ENCODE results near the gene MTF2.
"Not testable (repeated sequence)": the region's sequence is repeated elsewhere in the genome, so short reads cannot be mapped to it uniquely, and the experiment has no call there.

Gene MTF2

DNA sequence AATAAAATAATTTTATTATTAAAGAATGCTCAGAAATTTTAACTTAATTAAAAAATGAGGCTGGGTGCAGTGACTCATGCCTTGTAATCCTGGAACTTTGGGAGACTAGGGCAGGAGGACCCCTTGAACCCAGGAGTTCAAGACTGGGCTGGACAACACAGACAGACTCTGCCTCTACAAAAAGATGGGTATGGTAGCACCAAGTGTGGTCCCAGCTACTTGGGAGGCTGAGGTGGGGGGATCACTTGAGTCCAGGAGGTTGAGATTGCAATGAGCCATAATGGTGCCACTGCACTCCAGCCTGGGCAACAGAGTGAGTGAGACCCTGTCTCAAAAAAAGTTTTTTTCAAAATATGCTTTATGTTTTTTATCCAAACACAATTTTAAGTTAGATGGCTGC, 75.8 kb downstream of the MTF2 start:
- no peak for DNase-seq (ENCODE audit: low spot score)
- TF ChIP-seq, protein P1, sequence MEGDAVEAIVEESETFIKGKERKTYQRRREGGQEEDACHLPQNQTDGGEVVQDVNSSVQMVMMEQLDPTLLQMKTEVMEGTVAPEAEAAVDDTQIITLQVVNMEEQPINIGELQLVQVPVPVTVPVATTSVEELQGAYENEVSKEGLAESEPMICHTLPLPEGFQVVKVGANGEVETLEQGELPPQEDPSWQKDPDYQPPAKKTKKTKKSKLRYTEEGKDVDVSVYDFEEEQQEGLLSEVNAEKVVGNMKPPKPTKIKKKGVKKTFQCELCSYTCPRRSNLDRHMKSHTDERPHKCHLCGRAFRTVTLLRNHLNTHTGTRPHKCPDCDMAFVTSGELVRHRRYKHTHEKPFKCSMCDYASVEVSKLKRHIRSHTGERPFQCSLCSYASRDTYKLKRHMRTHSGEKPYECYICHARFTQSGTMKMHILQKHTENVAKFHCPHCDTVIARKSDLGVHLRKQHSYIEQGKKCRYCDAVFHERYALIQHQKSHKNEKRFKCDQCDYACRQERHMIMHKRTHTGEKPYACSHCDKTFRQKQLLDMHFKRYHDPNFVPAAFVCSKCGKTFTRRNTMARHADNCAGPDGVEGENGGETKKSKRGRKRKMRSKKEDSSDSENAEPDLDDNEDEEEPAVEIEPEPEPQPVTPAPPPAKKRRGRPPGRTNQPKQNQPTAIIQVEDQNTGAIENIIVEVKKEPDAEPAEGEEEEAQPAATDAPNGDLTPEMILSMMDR (IDR thresholded peaks at IDR 0.05; ENCODE audit: borderline replicate concordance, control extremely low read depth, extremely low read depth, insufficient read depth, missing control alignments), result no peak
- in situ Hi-C loops (cut with MboI; ENCODE audit: low sequenced_read_pairs, unreplicated experiment), result no loop called here

DNA sequence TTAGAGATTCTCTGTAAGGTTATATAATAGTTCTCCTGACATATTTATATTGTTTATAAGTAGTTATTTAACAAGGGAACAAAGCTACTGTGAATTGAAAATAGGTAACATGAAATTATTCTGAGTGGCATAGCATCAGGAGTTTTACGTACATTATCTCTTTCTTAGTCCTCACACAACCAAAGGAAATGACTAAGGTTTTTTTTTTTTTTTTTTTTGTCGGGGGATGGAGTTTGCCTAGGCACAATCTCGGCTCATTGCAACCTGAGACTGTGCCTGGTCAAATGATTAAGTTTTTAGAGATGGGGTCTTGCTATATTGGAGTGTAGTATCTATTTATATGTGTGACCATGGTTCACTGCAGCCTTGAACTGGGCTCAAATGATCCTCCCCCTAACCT, 76.3 kb downstream of the MTF2 start:
- DNase-seq (ENCODE audit: low spot score), result no peak

DNA sequence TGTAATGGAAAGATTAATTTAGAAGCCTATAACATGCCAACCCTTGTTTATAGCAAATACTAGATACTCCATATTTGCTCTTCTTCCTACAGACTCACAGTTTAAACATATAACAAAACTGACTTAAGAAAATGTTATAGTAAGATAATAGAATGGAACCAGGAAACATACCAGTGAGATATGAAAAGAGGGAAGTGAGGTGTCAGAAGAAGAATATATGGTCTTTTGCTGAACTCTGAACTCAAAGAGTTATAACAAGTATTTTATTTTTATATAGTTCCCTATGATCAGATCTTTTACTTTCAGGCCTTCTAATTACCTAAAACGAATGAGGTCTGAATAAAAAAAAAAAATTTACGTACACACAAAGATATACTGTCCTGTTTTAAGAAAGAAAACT, 80.3 kb downstream of the MTF2 start:
- TF ChIP-seq, protein P1 (IDR thresholded peaks at IDR 0.05; ENCODE audit: borderline replicate concordance, control extremely low read depth, extremely low read depth, insufficient read depth, missing control alignments), result no peak
- DNase-seq (ENCODE audit: low spot score), result no peak
- in situ Hi-C loops (cut with MboI; ENCODE audit: low sequenced_read_pairs, unreplicated experiment), result no loop called here

More for the DNA sequence above, 76.3 kb downstream of the MTF2 start:
- TF ChIP-seq, protein P1 (IDR thresholded peaks at IDR 0.05; ENCODE audit: borderline replicate concordance, control extremely low read depth, extremely low read depth, insufficient read depth, missing control alignments), result no peak
- in situ Hi-C loops (cut with MboI; ENCODE audit: low sequenced_read_pairs, unreplicated experiment), result no loop called here

DNA sequence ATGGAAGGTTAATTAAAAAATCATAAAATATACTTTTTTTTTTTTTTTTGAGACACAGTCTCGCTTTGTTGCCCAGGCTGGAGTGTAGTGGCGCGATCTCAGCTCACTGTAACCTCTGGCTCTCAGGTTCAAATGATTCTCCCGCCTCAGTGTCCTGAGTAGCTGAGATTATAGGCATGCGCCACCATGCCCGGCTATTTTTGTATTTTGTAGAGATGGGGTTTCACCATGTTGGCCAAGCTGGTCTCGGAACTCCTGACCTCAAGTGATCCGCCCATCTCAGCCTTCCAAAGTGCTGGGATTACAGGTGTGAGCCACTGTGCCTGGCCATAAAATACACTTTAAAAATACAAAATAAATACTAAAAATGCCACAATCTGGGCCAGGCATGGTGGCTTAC, 84.2 kb downstream of the MTF2 start:
- in situ Hi-C loops (cut with MboI; ENCODE audit: low sequenced_read_pairs, unreplicated experiment); DNase-seq (ENCODE audit: low spot score): not testable (repeated sequence)

DNA sequence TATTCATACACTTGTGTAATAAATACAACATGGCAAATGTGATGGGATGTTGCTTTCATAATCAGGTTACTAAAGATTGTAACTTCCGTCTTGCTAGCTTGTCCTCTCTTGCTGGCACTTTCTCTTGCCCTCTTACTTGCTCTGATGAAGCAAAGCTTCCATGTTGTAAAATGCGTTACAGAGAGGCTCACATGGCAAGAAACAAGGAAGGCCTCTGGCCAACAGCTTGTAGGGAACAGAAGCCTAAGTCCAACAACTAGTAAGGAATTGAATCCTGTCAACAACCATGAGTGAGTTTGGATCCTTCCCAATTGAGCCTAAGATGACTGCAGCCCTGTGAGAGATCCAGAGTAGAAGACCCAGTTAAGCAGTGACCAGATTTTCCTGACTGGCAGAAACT, 85.7 kb downstream of the MTF2 start:
- TF ChIP-seq, protein P1 (IDR thresholded peaks at IDR 0.05; ENCODE audit: borderline replicate concordance, control extremely low read depth, extremely low read depth, insufficient read depth, missing control alignments), result no peak
- no peak for DNase-seq (ENCODE audit: low spot score)
- in situ Hi-C loops (cut with MboI; ENCODE audit: low sequenced_read_pairs, unreplicated experiment), result no loop called here

DNA sequence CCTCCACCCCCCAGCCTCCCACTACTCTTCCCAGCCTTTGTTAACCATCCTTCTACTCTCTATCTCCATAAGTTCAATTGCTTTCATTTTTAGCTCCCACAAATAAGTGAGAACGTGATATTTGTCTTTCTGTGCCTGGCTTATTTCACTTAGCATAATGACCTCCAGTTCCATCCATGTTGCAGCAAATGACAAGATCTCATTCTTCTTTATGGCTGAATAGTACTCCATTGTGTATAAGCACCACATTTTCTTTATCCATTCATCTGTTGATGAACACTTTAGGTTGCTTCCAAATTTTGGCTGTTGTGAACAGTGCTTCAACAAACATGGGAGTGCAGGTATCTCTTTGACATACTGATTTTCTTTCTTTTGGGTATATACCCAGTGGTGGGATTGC, 86.8 kb downstream of the MTF2 start:
- DNase-seq (ENCODE audit: low spot score); in situ Hi-C loops (cut with MboI; ENCODE audit: low sequenced_read_pairs, unreplicated experiment): not testable (repeated sequence)

DNA sequence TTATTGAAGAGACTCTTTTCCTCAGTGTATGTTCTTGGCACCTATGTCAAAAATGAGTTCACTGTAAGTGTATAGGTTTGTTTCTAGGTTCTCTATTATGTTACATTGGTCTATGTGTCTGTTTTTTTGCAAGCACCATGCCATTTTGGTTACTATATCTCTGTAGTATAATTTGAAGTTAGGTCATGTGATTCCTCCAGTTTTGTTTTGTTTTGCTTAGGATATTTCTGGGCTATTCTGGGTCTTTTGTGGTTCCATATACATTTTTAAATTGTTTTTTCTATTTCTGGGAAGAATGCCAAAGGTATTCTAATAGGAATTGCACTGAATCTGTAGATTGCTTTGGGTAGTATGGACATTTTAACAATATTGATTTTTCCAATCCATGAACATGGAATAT, 87.9 kb downstream of the MTF2 start:
- TF ChIP-seq, protein P1 (IDR thresholded peaks at IDR 0.05; ENCODE audit: borderline replicate concordance, control extremely low read depth, extremely low read depth, insufficient read depth, missing control alignments), result no peak
- no peak for DNase-seq (ENCODE audit: low spot score)
- in situ Hi-C loops (cut with MboI; ENCODE audit: low sequenced_read_pairs, unreplicated experiment), result no loop called here

DNA sequence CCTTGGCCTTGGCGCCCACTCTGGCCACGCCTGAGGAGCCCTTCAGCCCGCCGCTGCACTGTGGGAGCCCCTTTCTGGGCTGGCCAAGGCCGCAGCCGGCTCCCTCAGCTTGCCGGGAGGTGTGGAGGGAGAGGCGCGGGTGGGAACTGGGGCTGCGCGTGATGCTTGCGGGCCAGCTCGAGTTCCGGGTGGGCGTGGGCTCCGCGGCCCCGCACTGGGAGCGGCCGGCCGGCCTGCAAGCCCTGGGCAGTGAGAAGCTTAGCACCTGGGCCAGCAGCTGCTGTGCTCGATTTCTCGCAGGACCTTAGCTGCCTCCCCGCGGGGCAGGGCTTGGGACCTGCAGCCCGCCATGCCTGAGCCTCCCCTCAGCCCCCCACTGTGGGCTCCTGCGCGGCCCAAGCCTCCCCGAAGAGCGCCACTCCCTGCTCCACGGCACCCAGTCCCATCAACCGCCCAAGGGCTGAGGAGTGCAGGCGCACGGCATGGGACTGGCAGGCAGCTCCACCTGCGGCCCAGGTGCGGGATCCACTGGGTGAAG, 91.1 kb downstream of the MTF2 start:
- in situ Hi-C loops (cut with MboI; ENCODE audit: low sequenced_read_pairs, unreplicated experiment); DNase-seq (ENCODE audit: low spot score): not testable (repeated sequence)

Data from GM13976 (cell line).